GM18861 (cell line): ENCODE measurements around the gene SLC44A5.
"Not testable (repeated sequence)": the region's sequence is repeated elsewhere in the genome, so short reads cannot be mapped to it uniquely, and the experiment has no call there.

Experiments
- ATAC-seq: cut with Tn5 transposase; IDR thresholded peaks from one replicate; pipeline ENCODE4 v1.9.1; 2021; ENCODE audit not compliant: unreplicated experiment

SLC44A5 gene

DNA sequence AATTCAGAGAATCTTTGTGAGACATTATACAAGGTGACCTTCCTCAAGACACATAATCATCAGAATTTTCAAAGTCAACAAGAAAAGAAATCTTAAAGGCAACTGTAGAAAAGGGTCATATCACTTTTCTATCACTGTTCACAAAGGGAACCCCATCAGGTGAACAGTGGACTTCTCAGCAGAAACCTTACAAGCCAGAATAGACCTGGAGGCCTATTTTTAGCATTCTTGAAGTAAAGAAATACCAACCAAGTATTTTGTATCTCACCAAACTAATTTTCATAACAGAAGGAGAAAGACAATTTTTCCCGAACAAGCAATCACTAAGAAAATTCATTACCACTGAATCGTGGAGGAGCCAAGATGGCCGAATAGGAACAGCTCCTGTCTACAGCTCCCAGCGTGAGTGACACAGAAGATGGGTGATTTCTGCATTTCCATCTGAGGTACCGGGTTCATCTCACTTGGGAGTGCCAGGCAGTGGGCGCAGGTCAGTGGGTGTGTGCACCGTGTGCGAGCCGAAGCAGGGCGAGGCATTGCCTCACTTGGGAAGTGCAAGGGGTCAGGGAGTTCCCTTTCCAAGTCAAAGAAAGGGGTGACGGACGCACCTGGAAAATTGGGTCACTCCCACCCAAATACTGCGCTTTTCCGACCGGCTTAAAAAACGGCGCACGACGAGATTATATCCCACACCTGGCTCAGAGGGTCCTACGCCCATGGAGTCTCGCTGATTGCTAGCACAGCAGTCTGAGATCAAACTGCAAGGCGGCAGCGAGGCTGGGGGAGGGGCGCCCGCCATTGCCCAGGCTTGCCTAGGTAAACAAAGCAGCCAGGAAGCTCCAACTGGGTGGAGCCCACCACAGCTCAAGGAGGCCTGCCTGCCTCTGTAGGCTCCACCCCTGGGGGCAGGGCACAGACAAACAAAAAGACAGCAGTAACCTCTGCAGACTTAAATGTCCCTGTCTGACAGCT is 235.2 kb downstream of the SLC44A5 start:
- not testable (repeated sequence) for ATAC-seq

DNA sequence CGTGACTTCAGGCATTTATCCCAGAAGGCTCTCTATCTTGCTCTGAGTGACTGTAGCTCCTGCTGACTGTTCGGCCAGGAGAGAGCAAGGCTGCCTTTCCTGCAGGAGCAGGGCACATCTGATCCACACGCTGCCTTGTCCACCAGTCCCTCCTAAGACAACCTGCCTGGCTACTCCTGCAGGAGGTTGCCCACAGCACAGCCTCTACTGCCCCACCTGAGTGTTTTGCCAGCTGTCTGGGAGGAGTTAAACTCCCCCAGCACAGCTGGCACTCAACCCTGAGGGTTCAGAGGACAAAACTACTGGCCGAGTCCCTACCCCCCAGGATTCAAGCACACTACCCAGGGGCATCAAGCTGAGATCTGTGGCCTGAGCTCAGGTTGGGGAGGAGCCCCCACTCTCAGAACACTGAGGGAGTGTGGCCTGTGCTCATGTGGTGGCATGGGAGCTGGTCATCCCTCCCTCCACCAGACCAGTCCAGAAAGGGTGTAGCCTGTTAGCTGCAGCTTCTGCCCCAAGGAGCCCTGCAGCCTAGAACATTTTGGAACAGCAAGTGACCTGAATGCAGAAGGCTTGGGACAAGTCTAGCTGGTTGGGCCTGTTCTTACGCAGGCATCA is 237.3 kb downstream of the SLC44A5 start:
- ATAC-seq = no peak

DNA sequence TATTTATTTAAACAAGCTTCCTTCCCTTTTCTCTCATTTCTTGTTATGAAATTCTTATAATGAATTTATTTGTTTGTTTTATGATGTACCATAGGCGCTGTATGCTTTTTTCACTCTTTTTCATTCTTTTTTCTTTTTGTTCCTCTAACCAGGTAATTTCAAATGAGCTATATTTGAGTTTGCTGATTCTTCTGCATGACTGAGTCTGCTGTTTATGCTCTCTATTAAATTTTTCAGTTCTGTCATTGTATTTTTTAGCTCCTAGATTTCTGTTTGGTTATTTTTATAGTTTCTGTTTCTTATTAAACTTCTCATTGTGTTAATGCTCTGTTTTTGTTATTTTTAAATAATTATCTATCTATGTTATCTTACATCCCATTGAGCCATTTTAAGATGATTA is 244.3 kb downstream of the SLC44A5 start:
- ATAC-seq = no peak

DNA sequence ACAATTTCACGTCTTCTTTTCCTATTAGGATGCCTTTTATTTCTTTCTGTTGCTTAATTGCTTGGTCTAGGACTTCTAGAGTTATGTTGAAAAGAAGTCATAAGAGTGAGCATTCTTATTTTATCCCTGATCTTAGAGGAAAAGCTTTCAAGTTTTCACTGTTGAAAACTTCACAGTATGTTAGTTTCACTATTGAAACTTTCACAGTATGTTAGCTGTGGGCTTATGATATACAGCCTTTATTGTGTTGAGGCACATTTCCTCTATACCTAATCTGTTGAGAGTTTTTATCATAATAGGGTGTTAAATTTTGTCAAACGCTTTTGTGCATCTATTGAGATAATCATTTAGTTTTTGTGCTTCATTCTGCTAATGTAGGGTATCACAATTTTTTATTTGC is 249.7 kb downstream of the SLC44A5 start:
- no peak for ATAC-seq

DNA sequence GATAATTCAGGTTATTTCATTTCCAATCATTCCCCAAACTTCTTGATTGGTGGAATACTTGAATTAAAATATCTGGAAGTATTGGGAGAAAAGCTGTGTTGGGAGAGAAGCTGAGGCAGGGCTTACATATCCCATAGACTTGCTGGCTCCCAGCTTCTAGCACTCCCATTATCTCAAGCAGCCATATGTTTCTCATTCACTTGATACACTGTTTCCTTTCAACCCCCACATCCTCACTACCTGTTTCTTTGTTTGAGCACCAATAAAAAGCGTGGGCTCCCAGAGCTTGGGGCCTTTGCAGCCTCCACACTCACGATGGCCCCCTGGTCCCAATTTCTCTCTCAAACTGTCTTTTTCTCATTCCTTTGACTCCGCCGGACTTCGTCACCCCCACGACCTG is 256.6 kb downstream of the SLC44A5 start:
- not testable (repeated sequence) for ATAC-seq

DNA sequence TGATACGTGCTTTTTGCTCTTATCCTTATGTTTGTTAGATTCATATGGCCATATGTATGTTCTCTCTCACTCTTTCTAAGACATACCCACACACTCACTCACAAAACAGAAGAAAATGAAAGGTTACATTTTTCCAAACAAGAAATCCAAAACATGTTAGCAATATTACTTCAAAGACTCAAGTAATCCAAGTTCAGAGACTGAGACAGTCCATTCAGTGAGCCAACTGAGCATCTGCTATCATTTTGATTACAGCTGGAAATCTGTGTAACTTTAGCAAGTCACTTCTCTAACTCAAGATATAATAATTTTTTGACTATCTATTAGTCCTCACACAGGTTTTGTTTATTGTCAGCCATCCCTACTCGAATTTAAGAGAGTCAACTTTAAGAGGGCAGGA is 257.9 kb downstream of the SLC44A5 start:
- no peak for ATAC-seq

DNA sequence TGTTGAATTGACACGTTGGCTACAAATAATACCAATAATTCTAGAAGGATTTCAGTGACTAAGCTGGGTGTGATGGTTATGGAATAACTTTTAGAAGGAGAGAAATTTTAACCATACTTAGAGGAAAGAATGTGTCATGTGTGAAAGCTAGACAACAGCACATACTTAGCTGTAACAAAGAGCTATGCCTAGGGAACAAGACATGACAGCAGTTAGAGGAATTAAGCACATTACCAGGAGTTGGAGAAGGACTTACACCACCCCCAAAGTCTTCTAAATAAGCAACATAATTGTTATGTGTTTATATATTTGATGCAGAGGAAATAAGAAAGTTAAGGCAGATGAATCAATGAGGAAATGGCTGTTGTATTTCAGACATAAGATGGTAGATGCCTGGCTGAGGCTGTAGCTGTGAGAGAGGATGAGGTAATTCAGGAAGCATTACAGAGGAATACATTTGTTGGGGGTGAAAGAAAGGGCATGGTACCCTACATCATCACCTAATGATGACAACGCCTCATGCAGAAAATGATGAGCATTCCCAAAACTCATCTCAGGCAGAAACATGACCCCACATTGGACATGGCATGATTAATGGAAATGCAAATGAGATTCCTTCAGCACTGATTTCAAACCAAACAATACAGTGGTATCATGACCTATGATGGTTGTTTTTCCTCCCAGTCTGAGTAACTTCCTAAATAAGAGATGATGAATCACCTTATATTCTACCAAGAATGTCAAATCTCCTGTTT is 265.2 kb downstream of the SLC44A5 start:
- ATAC-seq = no peak

DNA sequence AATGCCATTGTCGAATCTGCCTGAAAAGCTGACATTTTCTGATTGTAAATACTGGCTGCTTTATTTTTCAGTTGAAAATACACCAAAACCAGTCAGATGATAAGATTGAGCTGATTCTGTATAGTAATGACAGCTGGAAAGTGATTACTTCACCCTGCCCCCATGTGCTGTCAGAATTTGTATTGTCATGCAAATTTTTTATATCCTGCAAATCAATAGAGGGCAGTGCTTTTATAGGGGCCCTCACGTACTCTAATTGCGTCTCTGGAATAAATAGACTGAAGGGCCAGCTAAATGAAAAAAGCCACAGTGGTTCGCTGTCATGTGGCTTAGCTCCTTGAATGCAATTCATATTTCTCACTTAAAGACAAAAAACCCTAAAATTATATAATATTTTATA is 268.1 kb downstream of the SLC44A5 start:
- no peak for ATAC-seq

DNA sequence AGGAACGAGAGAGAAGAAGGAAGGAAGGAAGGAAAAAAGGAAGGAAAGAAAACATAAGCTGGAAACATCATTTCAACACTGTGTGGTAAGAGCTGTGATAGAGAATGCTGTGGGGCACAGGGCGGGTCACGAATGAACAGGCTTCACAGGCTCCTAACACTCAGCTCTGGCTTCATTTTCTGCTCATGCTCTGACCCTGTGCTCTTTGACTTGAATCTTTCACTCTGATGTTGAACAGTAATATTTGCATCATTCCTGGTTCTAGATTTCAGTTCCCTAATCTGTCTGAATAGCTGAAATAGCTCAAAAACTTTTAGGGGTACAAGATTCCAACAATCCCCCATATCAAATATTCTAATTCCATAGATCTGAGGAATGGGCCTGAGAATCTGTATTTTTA is 269.4 kb downstream of the SLC44A5 start:
- peak; percentile 32 for ATAC-seq

DNA sequence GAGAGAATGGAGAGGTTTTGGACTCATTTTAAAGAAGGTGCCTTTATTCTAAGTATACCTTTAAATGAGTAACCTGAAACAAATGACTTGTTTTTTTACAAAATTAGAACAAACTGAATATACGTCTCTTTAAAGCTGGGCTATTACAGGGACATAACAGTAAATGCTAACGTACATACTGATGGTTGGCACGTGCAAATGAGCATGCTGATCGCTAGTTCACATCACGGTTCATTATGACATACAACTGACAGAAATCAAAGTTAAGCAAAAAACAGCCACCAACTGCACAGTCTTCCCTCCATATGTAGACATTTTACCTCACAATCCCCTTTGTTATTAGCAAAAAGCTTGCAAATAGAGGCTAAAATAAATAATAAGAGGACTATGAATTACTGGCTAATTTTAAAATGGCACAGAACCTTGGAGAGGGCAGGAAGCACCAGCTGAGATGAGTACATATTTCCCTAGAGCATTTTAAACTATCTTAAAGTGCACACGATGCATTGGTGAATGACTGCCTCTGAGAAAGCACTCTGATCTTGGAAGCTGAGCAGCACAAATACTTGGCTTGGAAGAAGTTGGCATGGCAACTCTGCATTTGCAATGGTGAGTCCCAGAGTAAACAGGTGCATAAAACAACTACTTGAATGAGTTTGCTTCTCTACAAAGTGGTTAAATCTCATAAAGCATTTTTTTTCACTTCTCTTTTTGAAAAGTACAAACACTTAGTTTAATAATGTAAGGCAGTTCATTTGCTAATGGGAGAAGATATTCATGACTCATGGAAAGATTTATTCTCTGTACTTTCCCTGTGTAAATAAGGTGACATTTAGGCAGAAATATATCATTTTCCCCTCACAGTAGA is 272.1 kb downstream of the SLC44A5 start:
- peak; percentile 93 for ATAC-seq

DNA sequence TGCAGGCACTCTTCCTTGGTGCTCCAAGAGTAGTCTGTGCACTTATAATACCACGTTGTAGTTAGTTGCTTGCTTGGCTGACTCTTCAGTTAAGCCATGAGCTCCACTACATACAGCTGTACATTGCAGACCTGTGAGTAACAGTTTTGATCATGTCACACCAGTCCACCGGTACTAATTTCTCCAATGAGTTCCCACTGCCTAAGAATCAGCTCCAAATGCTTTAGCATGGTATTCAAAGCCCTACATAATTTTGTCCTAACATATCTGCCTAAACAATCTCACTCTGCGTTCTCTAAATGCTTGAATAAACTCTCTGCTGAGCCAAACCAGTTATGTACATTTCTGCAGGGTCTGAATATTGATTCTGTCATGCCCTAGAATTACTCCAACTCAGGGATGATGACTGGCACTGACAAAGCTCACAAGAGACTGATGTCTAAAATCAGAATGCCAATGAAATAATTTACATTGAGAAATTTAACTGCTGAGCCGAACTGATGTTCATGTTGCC is 276.0 kb downstream of the SLC44A5 start:
- ATAC-seq = no peak

DNA sequence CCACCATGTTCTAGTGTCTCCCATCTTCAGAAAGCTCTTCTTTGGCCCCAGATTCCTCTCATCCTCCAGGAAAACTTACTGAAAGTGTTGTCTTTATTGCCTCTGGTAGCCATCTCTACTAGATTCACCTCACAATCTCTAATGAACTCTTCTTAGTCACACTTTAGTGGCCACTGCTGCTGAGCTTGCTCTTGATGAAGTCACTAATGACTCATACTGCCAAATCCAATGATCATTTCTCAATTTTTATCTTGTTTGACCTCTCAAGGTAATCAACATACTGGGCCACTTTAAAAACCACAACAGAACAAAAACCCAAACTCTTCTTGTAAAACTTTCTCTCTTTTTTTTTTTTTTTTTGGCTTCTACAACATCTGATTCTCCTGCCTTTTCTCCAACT is 280.3 kb downstream of the SLC44A5 start:
- no peak for ATAC-seq

DNA sequence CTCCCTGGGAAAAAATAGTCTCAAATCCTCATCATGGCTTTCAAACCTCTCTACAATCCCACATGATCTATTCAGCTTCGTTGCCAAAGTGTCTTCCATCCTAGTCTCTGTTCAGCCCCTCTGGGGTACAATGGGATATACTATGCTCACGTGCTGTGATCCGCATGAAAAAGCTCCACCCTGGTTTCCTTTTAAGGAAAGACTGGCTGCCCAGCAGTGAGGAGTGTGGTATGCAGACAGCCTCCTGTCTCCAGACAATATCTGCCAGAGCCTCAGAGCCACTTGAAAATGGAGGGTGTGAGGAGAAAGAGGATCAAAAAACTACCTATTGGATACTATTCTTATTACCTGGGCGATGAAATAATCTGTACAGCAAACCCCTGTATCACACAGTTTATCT is 282.2 kb downstream of the SLC44A5 start:
- ATAC-seq = no peak

DNA sequence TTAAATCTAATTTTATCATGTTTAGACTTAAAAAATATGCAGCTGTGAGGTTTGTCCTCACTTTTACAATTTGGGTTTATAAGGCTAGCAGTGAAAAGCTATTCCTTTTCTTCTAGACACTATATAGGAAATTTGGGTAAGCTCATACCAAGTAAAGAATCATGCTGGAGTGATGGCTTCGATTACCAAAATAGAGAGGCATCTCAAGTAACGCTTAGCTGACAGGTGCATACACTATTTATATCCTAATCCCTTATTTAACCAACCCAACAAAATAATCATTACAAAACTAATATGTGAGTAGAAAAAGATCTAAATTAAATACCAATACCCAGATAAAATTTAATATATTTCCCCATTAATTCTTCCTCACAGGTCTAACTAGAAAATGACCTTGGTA is 283.5 kb downstream of the SLC44A5 start:
- no peak for ATAC-seq

DNA sequence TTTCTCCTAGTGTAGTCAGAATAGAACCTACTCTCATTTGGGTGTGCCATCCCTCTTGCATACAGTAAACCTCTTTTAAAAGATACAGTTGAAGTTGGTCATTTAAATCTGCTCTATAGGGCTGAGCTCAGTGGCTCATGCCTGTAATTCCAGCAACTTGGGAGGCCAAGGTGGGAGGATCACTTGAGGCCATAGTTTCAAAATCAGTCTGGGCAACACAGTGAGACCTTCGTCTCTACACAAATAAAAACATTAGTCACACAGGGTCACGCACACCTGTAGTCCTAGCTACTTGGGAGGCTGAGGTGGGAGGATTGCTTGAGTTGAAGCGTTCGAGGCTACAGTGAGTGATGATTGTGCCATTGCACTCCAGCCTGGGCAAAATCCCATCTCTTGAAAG is 292.9 kb downstream of the SLC44A5 start:
- no peak for ATAC-seq

DNA sequence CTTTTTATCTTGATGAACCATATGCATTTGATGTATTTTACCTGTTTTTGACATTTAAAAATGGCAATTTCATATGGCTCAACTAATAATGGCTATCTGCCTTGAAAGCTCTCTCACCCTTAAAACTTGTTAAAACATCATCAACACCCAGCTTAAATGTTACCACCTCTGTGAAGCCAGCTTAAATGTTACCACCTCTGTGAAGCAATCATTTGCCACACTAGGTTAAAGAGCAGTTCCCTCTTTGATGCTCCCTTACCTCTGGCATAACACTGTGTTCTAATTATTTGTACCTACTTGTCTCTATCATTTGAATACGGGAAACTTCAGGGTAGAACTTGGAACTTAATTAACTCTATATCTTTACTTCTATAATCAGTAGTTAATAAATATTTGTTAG is 294.7 kb downstream of the SLC44A5 start:
- ATAC-seq = no peak

DNA sequence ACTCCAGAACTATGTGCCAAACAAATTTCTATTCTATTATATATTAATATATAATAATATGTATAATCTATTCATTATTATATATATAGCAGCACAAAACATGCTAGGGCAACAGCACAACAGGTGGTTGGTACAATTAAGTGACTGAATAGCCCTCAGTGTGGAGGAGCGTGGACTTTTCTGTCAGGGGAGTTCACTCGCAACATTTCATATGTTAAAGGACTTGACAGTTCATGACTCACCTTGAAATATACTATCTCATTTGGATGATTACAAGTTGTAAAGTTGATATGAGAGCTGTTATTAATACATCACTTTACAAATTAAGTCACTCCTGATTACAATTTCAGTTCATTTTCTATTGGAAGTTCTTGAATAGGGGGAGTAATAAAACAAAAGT is 298.3 kb downstream of the SLC44A5 start:
- no peak for ATAC-seq

DNA sequence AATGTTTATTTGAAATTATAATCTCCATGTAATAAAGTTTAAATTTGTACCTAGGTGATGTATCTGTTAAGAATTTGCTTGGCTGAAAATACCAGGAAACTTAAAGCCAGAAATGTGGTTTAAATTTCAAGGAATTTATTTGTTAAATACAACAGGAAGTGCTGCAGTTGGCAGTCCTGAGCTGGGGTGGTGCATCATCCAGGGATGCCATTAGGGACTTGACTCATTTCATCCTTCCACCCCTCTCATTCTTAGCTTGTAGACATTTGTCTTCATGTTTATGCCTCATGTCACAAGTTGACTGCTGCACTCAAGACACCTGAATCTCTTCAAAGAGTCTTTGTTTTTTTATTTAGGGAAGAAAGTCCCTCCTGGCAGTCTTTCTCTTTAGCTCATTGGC is 300.8 kb downstream of the SLC44A5 start:
- no peak for ATAC-seq

DNA sequence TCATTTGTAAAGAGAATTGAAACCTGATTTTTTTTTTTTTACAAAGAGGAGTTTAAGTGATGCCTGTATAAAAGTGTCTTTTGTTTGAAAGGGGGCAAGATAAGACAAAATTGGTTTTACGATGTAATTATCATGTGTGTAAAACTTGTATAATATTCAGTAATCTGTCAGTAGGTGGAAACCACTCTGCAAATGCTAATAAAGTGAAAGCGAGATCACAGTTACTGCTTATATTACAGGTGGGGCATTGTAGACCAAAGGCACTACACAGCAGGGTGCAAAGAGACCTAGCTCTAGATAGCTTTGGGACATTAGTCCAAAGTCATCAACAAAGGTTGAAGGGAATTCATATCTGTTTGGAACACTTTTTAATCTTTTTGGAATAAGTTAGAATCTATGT is 302.5 kb downstream of the SLC44A5 start:
- no peak for ATAC-seq

DNA sequence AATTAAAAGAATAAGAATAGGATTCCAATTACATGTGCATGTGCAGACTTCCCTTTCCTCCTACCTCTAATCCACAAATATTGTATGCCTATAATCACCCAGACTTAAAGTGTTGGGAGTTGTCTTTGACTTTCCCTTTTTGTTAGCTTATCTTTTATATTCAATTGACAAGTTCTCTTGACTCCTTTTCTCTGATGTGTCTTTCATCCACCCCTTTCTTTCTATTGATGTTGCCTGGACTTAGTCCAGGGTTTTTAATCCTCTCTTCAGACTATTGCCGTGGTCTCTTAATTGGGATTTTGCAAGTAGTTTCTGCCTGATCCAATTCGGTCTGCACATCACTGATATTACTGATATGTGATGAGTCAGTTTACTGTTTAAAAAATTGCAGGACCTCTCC is 305.9 kb downstream of the SLC44A5 start:
- no peak for ATAC-seq

DNA sequence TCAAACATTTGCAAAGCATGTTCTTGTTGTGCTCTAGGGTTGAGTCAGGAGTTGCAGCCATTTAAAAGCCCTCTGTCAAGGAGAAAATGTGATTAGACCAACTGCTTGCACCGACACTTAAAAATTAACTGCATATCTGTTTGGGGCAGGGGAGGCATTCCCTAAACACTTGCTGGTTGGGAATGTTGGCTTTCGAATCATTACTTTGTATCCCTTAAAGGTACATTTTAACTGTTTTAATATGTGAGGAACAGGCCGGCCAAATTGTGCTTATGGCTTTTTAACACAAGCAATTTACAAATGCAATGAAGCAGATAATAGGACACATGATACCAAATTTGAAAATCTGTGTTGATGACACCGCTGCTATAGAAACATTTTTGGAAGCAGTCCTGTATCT is 317.6 kb downstream of the SLC44A5 start:
- ATAC-seq = no peak
